UCSD-AML1 (cell line): ENCODE data around the gene OR2AG2.
"Not testable (repeated sequence)": the region's sequence is repeated elsewhere in the genome, so short reads cannot be mapped to it uniquely, and the experiment has no call there.

Source experiments
- DNase-seq: peaks from one replicate; lab custom pipeline; 2025; ENCODE audit not compliant: unreplicated experiment; lab: John Stamatoyannopoulos, UW

OR2AG2 gene

GRCh38 chr11:6771926-6772893 lies at the start of gene OR2AG2:
TSS of gene OR2AG2 (minus strand) at chr11:6771976. CDS start at chr11:6768957, 3,019 bp downstream.
- DNase-seq: no peak

DNA sequence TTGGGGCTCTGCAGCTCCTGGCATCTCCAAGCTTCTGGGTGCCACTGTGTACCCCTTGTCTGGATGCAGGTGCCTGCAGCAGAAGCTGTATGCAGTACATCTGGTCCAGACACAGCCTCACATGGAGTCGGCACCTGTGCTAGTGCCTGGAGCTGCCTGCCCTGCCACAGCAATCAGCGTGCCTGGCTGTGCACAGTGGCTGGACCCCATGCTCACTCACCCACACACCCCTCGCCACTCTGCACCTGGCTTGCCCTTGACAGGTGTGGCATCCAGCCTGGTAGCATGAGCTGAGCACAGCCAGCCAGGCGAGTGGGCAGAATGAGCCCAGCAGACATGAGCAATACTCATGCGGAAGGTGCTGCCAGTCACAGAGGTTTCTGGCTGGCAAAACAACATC lies 47.2 kb upstream of the OR2AG2 start:
- no peak for DNase-seq

GRCh38 chr11:6817694-6818093 lies 45.9 kb upstream of the OR2AG2 start:
- DNase-seq: no peak

GRCh38 chr11:6813656-6814055 lies 41.9 kb upstream of the OR2AG2 start:
- DNase-seq: no peak

DNA sequence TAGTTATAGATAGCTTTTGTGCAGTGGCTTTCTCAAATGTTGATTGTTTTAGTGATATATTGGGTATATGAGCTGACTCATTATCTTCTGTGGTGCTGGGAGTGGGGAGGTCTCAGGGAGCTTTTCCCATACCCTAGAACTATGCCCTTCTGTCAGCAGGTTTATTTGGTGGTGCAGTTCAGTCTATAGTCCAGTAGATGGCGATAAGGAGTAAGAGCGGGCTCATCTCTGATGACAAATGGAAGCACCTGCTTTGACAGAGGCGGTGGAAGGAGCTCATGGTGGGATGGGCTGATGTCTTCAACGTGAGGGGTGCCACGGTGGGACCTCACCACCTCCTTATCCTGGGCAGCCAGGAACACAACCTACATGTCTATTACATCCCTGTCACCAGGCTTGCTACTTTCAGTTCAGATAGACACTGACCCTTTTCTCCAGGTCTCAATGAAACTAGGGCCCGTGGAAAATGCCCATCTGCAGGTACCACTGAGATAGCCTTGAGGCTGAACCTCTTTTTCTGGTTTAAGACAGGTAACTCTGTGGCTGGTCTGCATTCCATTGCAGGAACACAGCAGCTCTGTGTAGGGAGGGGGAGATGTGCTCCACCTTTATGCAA lies 40.7 kb upstream of the OR2AG2 start:
- no peak for DNase-seq

- DNase-seq: not testable (repeated sequence)
These were observed 29.3 kb upstream of the OR2AG2 start for GRCh38 chr11:6801075-6801474.

DNA sequence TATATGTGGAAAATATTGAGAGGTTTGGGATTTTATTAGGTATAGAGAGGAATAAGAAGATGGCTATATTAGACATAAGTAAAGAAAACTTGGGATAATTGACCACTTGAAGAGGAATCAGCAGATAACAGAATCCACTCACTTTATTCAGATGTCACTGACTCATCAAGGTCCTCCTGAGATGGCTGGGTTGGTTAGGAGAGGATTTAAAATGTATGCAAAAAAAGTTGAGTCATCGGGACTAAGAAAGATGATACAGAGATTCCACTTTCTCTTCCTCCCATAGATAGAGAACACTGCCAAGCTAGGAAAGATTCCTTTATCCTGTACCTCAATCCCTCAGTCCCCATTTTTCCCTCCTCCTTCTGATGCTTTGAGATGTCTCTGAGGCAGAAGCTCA lies 27.6 kb upstream of the OR2AG2 start, which contains the start of gene OR6A2:
TSS of gene OR6A2 (minus strand) at position 288 of the 400 bp plus-strand sequence. CDS start 3,981 bp downstream, outside the sequence.
- no peak for DNase-seq

DNA sequence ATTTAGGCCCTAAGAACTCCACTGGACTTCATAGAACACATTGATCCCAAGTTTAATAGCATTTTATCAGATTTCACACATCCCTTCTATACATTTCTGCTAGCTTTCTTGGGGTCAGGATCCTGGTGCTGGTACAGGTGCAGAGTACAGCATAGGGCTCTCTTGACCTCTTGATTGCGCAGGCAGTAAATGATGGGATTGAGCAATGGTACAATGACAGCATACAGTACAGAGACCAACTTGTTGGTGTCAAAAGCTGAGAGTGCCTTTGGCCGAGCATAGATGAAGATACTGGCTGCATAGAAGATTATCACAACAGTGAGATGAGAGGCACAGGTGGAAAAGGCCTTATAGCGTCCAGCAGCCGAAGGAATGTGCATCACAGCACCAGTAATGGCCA lies 22.9 kb upstream of the OR2AG2 start:
- DNase-seq: no peak

- DNase-seq: no peak
These were observed 18.8 kb upstream of the OR2AG2 start for GRCh38 chr11:6790546-6790945.

DNA sequence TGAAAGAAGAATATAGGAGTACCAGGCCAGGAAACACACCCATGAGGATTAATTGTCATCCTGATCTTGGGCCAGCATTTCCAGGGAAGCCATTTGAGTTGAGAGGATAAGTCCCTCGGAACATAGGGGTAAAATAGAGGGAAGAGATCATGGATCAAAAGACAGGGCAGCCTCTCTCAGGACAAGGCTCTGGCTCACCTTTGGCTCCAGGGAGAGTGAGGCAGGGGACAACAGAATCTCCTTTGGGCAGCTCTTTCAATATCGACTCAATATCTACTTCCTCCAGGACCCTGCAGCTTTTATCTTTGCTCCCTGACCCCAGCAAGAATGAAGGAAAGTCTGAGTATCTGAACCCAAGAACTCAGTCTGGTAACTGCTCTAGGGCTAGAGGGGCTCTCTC lies 10.9 kb upstream of the OR2AG2 start, which contains the start of gene OR2AG1:
TSS of gene OR2AG1 (plus strand) at position 301 of the 400 bp plus-strand sequence. CDS start 2,018 bp downstream, outside the sequence.
- DNase-seq: no peak

DNA sequence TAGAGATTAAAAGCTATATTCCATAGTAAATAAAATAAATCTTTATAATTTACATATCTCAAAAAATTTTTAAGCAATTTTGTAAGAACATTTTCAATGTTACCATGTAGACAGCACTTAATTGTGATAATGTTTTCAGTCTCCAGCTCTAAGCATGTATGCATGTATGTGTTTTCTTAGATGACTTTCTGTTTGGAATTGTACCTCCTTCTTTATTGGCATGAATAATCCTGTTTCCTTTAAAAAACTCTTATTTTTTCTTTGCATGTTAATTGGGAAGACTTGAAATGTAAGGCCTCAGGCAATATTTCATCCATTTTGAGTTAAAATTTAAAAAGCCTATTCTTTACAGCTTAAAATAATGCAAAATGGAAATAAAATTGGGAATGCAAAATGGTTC lies 9.1 kb upstream of the OR2AG2 start:
- no peak for DNase-seq

GRCh38 chr11:6778518-6778917 lies 6.7 kb upstream of the OR2AG2 start:
- DNase-seq: no peak

GRCh38 chr11:6757373-6757967 lies 14.3 kb downstream of the OR2AG2 start:
- peak; percentile 28 for DNase-seq

- no peak for DNase-seq
These were observed 15.8 kb downstream of the OR2AG2 start for GRCh38 chr11:6755953-6756347.

- DNase-seq: no peak
These were observed 16.3 kb downstream of the OR2AG2 start for GRCh38 chr11:6755303-6755952.

GRCh38 chr11:6747097-6747668 lies 24.6 kb downstream of the OR2AG2 start:
- no peak for DNase-seq

GRCh38 chr11:6746626-6747025 lies 25.1 kb downstream of the OR2AG2 start:
- no peak for DNase-seq

DNA sequence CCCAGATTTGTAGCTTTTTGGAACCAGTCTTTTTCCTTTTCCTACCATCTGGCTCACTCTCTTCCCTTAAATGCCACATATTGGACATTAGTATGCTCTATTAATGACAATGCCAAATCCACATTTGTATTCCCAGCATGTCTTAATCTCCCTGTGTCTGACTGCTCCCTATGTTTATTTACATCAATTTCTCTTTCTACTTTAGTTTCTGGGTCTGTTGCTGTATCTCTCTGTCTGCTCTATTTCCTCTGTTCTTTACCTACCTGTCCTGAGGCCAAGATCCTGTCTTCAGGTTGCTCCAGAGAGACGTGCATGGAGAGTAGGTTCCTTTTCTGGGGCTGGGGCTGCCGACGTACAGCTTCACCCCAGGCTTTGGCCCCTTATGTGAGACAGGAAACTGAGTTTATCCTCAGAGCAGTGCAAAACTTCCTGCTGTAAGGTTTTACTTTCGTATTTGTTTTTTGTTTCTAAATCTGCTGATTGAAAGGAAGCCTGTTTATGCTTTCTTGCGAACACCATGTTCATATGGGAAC lies 25.6 kb downstream of the OR2AG2 start:
- DNase-seq: peak; percentile 21

DNA sequence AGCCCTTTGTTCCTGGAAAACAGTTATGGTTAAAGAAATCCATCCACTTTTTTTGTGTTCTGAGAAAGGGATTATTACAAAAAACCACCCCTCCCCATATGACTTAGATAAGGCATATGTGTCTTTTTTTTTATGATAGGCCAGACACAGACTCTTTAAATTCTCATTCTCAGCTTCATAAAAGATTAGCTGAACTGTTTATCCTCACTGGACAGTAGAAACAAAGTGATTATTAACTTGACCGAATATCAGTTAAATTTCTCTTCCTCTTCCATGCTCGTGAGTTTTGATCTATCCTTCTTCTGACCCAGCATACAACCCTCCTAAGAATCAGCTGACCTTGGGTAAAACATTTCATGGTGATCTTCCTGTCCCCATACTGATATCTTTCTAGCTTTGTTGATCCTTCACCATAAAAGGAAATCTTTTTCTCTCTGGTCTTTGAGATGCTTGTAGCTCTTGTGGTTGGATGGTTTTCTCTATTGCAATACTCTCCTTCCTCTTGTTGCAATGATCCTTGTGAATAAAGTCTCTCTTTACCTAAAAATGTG lies 26.2 kb downstream of the OR2AG2 start:
- no peak for DNase-seq

- no peak for DNase-seq
These were observed 26.8 kb downstream of the OR2AG2 start for GRCh38 chr11:6745018-6745417.
